HG03025 (cell line): ENCODE data around the gene ARAP1.
A peak's percentile ranks its signal among the peaks of the same experiment; 100 is the strongest.

ENCODE experiments used
- ATAC-seq: cut with Tn5 transposase; IDR thresholded peaks from one replicate; pipeline ENCODE4 v1.9.1; 2021; ENCODE audit warnings: mild to moderate bottlenecking, moderate library complexity; ENCODE audit not compliant: unreplicated experiment, low FRiP score

ARAP1 gene

DNA sequence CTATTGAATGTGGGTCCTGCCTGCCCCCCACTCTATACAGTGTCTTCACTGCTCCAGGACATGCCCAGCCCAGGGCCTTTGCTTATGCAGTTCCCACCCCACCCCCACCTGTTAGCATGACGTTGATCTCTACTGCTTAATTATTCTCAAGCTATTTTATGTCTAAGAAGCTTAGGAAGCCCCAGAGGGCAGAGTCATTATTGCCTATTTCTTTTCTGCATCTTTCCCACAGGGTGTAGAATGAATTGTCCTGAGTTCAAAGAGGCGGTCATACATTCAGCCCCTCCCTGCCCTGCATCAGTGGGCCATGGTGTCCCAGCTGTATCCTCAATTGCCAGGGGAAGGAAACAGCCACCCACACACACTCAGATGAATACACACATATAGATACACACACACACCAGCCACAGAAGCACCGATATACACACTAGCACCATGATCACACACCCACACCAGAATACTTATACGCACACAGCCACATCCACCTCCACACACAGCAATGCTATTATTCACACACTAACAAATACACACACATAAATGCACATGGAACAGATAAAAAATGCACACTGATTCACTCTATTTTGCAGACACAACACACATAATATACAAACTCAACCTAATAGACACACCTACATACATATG, 79.5 kb downstream of the ARAP1 start:
- ATAC-seq = no peak

DNA sequence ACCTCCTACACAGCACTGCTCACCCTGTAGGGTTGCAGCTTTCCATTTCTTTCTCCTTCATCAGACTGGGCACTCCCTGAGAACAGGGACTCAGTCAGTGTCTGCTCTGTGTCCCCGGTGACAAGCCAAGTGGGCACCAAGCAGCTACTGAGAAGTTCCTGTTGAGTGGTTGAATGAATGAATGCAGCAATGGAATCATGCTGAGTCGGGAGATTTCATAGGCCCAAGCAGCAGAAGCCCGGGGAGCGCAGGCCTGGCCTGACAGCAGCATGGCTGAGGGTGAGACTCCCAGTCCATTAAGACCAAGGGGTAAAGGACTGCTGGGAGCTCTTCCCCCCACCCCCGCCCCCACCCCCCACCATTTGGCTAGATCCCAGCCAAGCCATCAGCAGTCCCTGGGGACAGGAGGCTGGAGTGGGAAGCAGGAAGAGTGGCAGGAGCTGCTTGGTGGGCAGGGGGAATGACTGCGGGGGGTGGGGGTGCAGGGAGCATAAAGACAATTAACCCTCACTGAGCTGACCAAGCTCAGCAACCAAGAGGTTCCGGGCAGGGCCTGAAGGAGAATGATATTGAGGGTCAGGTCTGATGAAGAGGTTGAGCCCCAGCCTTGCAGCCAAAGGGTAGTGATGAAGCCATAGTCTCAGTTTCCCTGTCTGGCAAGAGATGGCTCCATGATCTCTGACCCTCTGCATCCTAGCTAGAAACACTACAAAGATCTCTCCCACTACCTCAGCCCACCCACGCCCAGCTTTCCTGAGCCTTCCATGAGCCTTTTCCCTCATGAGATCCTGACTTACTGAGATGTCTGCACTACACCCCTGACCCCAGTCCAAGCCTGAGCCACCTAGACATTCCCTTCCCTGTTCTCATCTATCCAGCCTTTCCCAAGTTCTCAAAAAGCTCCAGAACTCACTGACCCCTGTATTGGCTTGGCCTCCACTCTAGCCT, 80.8 kb downstream of the ARAP1 start:
- no peak for ATAC-seq

DNA sequence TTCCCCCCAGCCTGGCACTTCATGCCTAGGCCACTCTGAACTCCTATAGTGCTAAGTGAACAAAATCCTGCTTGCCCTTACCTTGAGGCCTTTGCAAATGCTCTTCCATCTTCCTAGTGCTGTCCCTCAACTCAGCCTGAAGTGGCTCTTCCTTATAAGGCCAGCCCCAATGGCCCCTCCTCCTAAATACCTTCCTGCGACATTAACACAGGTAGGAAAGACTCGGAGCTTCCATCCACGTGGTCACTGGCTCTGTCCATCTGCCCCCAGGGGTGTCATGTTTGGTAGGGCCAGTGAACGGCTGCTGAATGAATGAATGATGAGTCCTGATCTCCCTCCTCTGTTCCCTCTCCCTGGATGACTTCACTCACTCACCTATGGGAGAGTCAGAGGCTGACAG, 82.2 kb downstream of the ARAP1 start:
- ATAC-seq = no peak

DNA sequence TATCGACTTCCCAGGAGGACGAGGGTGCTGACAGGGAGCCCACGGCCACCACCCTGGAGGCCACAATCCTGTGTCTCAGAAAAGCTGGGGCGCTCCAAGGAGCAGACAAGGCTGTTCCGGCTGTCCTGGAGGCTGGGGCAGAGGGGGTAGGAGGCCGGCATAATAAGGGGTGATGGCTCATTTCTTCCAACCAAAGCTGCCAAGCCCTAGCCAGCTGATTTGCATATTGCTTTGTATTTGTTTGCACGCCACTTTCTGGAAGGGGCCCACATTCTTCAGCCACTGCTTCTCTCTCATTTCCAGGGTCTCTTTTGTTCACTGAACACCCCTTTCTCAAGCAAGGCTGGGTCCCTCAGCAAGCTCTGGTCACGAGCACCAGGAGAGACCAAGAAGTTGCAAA, 82.7 kb downstream of the ARAP1 start:
- no peak for ATAC-seq

DNA sequence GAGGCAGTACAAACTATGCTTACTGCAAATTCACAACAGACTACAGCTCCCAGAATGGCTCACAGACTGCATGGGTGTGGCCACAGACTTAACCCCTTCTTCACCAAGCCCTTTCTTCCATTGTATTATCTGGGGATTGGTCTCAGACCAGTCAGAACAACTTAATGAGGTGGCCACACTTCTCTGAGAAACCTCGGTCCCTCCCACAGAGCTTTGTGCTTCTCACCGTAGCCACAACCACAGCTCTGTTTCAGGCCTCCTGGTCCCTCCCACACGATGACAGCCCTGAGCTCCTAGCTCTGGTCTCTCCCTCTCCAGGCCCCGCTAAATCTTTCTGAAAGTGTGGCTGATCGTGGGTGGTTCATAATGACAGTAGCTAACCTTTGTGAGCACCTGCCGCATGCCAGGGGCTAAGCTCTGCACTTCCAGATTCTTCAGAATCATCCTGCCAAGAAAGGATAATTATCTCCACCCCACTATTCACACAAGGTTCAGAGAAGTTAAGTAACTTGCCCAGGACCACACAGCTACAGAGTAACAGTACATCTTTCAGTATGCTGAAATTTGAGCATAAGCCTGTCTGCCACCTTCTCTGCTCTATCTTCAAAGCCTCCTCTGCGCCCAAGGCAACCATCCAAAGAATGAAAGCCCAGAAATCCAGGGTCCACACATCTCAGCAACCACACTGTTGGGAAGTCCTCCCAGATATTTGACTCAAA, 83.4 kb downstream of the ARAP1 start:
- ATAC-seq = peak; percentile 83

DNA sequence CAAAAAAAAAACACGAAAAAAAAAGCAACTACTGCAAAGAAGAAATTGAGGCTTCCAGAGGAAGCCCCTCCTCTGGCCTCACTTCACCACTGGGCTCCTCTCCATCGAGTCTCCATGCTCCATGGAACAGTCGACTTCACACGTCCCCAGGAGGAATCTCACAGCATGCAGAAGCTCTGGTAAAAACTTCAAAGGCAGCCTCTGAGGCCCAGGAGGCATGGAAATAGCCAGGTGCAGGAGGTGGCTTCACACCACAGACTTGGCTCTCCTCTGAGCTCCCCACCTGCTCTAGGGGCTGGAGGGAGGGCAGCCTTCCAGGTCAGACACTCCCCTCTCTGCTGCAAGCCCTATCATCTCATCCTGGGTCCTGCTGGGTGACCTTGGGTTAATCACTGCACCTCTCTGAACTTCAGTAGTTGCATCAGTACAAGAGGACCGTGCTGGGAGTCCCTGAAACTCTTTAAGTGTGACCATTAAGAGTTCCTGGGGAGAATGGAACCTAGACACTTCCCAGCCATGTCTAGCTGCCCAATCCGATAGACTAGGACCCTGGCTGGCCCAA, 86.2 kb downstream of the ARAP1 start:
- ATAC-seq = no peak

DNA sequence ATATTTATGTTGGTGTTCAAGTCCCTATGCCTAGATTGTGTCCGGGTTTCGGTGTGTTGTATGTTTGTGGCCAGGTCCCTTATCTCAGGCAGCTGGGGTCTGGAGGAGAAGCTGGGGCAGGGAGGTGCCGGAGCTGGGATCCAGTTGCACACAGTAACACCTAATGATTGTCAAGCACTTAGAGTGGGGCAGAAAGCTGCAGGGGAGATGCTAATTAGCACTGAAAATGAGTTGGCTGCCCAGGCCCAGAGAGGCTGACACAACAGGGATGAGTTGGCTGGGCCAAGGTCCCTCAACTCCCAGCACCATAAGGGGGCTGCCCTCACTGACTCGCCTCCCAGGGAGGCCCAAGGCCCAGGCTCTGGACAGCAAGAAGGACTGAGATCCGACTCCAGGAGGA, 90.2 kb downstream of the ARAP1 start:
- ATAC-seq = no peak

DNA sequence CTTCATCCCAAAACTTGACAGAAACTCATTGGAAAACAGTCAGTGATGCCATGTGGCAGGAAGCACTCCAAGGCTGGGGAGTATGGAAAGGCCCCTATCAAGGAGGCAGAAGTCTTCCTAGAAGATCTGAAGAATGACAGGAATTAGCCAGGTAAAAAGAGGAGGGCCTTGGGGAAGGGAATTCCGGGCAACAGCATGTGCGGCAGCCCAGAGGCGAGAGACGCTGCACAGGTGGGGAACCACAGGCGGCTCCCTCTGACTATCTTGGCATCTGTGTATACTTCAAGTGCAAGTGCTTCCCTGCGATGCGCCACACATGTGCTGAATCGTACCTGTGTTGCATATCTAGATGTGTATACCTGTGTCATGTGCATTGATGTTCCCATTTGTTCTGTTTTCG, 90.7 kb downstream of the ARAP1 start:
- no peak for ATAC-seq

DNA sequence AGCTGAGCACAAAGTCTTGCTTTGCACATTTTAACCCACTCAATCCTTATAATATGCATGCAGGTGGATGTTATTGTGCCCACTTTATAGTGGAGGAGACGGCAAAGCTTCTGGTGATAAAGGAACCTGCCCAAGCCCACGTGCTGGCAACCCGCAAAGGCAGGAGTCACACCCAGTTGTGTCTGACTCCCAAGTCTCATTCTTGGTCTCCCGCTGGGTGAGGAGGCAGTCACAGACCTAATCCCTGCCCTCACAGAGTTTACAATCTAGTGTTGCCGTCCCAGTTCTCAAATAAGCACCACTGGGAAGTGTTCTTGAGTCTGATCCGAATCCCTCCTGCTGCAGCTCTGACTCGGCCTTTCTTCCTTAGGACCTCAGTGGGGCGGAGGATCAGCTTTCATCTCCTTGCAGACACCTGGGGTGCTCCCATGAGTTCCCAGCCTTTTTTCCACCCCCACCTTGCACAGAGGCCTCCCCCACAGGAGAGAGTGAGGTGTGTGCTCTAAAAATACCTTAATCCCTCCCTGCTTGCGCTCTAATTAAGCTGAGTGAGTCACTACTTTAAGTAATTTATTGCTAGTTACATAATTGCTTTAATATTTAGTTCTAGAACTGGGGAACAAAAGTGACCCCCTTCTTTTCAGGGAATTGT, 93.1 kb downstream of the ARAP1 start:
- ATAC-seq = no peak

DNA sequence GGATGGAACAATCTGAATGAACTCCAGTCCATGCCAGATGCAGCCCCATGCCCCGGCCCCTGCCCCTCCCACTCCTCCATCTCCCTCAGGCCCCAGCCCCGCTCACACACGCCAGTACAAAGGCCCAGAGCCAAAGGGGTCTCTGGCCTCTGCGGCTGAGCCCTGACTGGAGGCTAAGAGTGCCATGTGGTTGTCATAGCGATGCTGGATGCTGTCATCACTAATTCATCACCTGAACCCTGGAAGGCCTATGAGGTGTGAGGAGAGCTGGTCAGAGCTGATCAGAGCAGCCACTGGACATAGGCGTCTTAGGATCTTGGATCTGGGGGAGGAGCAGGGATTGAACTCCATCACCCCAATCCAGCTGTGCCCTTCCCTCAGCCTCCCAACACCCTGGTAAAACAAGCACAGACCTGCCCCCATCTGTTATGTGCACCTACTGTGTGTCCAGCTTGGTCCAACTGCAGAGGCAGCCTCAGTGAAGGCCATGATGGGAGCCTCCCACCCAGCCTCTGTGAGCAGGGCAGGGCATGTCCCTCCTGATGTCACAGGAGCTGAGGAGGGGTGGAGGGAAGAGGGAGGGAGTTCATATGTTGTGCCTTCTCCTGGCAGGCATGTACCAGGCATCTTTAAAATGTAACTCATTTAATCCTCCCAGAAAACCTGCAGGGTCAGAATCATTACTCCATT, 94.7 kb downstream of the ARAP1 start:
- ATAC-seq = no peak

DNA sequence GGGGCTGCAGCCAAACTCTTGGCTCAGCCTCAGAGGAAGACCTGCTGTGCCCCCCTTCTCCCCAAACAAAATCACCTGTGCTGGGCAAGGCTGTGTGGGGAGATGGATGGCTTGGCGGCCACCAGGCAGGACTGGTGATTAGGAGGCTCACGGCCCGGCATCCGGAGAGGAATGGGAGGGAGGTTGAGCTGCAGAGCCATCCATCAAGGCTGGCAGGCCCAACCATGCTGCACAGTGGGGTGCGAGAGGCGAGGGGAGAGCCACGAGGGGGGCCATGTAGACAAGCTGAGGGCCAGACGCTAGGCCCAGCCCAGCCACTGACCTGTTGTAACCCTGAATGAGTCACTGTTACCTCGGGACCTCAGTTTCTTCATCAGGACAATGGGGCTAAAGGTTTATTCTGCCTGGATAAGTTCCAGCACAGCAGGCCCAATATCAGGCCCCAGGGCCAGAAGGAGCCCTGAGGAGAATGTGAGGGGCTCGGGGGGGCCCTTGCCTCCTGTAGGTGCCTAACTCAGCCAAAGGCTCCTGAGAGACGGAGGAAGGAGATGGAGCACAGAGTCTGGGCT, 96.2 kb downstream of the ARAP1 start:
- no peak for ATAC-seq

DNA sequence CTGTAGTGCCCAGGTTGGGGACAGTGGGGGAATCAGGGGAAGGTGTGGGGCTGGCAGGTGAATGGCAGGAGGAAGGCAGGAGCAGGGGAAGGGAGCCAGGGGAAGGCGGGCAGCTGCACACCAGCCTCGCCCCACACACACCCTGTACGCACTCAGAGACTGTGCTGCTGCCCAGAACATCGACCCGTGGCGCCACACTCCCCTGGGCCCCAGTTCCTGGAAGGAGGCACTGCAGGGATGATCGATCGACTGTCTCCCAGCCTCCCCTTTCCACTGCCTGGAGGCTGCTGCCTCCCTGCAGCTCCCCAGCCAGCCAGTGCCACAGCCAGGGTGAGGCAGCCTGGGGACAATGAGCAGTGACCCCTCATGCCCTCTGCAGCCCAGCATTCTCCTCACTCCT, 97.2 kb downstream of the ARAP1 start:
- ATAC-seq = no peak

DNA sequence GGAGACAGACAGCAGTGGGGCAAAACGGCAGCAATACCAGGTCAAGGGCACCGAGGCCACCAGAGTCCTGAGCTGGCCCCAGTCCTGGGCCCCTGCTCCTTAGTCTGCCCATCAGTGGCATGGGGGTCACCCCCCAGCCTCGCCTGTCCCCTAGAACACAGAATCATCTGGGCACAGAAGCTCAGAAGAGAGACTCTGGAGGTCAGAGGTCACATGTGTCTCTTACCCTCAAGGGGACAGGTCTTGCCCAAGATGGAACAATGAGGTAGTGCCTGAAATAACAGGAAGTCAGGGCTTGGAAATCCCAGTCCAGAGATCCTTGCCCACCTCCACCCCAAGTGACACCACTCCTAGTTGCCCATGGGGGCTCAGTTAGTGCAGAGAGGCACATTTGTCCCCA, 98.6 kb downstream of the ARAP1 start:
- ATAC-seq = no peak

DNA sequence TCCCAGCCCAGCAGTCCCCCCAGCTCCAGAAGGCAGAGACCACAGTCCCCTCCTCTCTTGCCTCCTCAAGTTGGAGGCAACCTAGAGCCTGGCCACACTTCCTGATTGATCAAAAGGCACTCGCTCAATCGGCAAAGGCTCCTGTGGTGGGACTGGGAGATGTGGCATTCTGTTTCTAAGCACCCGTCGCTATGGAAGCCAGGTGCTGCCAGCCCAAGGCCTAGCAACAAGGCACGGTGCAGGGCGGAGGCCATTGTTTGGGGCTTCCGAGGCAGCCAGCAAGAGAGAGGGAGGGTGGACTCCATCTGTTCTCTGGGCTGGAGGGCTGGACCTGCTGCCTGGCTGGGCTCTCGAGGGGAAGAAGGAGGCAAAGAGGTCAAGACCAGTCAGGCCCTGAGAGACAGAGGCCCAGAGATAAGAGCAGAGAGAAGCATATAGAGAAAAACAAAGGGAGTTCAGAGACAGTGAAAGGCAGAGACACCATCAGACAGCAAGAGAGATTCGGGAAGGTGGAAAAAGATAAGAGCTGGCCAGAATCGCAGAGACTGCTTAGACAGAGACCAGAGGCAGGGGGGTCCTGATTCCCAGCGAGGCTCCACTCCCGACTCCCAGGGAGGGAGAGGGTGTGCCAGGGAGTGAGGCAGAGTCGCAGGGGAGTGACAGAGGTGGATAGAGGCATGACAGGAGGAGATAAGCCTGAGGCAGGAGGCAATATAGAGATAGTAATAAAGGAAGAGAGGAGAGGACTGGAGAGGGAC, 99.2 kb downstream of the ARAP1 start:
- ATAC-seq = no peak

DNA sequence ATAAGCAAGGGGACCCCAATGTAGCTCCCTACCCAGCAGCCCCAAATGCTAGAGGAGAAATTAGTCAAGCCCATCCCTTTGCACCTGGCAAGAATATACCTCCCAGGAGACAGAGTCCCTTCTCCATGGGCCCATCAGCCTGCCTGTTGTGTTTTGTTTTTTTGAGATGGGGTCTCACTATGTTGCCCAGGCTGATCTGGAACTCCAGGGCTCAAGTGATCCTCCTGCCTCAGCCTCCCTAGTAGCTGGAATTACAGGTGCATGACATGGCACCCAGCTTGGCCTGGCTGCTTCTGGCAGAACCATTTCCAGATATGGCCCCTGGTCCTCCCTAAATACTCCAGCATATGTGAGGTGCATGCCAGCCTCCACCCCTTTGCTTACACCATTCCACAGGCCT, 100.1 kb downstream of the ARAP1 start:
- no peak for ATAC-seq

DNA sequence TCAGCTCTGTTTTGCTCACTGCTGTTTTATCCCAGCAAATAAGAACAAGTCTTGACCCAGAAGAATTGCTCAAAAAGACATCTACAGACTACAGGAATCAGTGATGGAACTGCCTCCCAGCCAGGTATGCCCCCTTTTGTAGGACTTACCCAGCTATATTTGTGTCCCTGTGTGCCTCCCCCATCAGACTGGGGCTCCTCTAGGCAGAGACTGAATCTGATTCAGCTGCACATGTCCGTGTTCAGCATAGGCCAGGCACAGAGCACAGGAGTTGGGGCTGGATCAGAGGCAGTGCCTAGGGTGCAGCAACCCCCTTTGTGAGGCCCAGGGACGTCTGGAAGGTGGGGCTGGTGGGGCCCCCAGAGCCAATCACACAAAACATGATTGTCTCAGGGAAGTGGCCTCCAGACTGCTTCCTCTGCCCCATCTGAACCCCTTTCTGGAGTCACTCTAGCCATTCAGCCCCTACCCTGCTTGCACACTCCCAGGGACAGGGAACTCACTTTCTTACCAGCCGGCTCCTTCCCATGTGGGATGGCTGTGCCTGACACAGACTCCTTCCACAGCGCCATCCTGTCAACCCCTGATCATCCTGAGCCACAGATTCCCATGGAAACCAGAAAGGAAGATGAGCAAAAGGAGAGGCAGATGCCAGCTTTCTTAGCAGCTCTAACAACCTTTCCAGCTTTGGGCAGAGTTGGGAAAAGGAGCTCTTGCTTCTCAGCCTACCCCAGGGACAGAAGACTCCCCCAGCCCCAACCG, 102.8 kb downstream of the ARAP1 start:
- no peak for ATAC-seq

DNA sequence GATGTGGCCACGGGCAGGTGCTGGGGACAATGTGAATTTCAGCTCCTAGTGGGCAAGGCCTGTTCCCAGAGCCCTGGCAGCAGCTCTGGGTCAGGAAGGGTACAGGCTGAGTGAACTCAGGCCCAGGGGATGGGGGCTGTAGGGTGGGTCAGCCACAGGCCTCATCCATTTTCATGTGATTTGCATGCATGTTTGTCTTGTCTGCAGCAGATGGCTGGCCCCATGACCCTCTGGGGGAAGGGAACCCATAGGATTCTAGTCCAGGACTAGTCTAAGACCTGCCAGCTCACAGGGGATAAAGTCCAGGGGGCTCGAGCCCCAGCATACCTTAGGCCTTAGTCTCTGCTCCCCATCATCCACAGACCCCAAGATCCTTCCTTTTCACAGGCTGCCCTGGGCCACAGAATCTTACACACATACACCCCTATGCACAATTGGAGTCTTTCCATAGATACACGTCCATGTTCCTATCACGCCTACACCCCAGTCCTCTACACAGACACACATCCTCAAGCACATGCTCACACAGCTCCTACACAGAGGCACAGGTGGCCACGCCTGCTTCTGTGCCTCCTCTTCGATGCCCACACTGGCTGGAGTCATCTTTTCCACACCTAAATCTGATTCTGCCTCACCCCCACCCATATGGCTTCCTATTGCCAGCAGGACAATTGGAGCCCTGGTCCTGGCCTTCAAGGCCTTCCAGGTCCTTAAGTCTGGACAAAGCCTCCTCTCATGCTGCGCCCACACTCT, 103.6 kb downstream of the ARAP1 start:
- ATAC-seq = no peak

DNA sequence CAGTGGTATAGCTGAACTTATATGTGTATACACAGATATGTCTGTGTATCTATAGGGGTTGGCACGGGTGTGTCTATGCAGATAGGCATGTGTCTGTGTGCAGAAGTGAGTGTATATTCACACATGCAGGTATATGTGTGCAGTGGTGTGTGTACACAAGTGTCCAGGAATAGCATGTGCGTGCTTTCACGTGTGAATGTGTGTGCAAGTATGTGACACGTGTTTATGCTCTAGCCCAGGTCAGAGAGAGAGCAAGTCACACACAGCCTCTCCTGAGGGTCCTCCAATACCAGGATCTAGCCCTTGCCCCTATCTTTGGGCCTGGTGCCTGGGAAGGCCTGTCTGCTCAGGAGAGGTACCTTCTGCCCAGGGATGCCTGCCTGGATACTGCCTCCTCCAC, 104.3 kb downstream of the ARAP1 start:
- no peak for ATAC-seq
